GM23248 (cell line): ENCODE results near the gene SGF29. TPM values are rescaled to one million over a fixed set of nuclear protein-coding genes. Genes with fewer than 3 reads are reported as not detected.

Experiments
- polyA plus RNA-seq: library from polyadenylated mRNA; unstranded; fragments of >200 nt; fragmentation: Nextera tagmentation; extraction: Ambion mirVana; gene quantifications from 2 replicates; pipeline ENCODE4 v1.2.1, GENCODE V29; 2016
- total RNA-seq: library from RNA; depleted of rRNA; stranded (reverse); fragments of >200 nt; shearing (Covaris generic); gene quantifications from 2 replicates; pipeline ENCODE4 v1.2.3, GENCODE V29; 2014; rRNA removed

The SGF29 gene
- total and polyA plus RNA-seq, 2 experiments from 2014 or later: 6.3 to 9.9 TPM

Other genes starting within 250 kb of the SGF29 start
- gene NPIPB6, start 190.4 kb upstream of the SGF29 start, total RNA-seq: 0.32 TPM in 1 of 2 replicates, not detected in the other
- 0.25 and 0.48 TPM in 2 replicates for gene NPIPB6, start 190.4 kb upstream of the SGF29 start, polyA plus RNA-seq
- gene EIF3CL, start 150.1 kb upstream of the SGF29 start, total RNA-seq: 58.7 and 85.1 TPM in 2 replicates
- gene EIF3CL, start 150.1 kb upstream of the SGF29 start, polyA plus RNA-seq: 1.4 and 1.5 TPM in 2 replicates
- gene NPIPB7, start 81.6 kb upstream of the SGF29 start, total RNA-seq: not detected in 2 replicates
- not detected in 2 replicates for gene NPIPB7, start 81.6 kb upstream of the SGF29 start, polyA plus RNA-seq
- gene CLN3, start 61.8 kb upstream of the SGF29 start, total RNA-seq: 10.4 and 15.8 TPM in 2 replicates
- gene CLN3, start 61.8 kb upstream of the SGF29 start, polyA plus RNA-seq: 21.1 and 21.3 TPM in 2 replicates
- not detected in 2 replicates for gene APOBR, start 59.3 kb upstream of the SGF29 start, total RNA-seq
- gene APOBR, start 59.3 kb upstream of the SGF29 start, polyA plus RNA-seq: not detected in 2 replicates
- gene IL27, start 47.1 kb upstream of the SGF29 start, total RNA-seq: not detected in 2 replicates
- not detected in 2 replicates for gene IL27, start 47.1 kb upstream of the SGF29 start, polyA plus RNA-seq
- 22.3 and 54.8 TPM in 2 replicates for gene NUPR1, start 14.9 kb upstream of the SGF29 start, total RNA-seq
- gene NUPR1, start 14.9 kb upstream of the SGF29 start, polyA plus RNA-seq: 321 and 334 TPM in 2 replicates
- gene SULT1A2, start 43.1 kb downstream of the SGF29 start, total RNA-seq: not detected in 2 replicates
- not detected in 2 replicates for gene SULT1A2, start 43.1 kb downstream of the SGF29 start, polyA plus RNA-seq
- not detected in 2 replicates for gene SULT1A1, start 56.1 kb downstream of the SGF29 start, total RNA-seq
- not detected in 2 replicates for gene SULT1A1, start 56.1 kb downstream of the SGF29 start, polyA plus RNA-seq
- not detected in 2 replicates for gene NPIPB8, start 84.1 kb downstream of the SGF29 start, total RNA-seq
- not detected in 2 replicates for gene NPIPB8, start 84.1 kb downstream of the SGF29 start, polyA plus RNA-seq
- gene EIF3C, start 157.5 kb downstream of the SGF29 start, total RNA-seq: 105 and 108 TPM in 2 replicates
- gene EIF3C, start 157.5 kb downstream of the SGF29 start, polyA plus RNA-seq: 515 and 533 TPM in 2 replicates
- gene NPIPB9, start 197.9 kb downstream of the SGF29 start, total RNA-seq: 0.38 TPM in 1 of 2 replicates, not detected in the other
- not detected in 2 replicates for gene NPIPB9, start 197.9 kb downstream of the SGF29 start, polyA plus RNA-seq